ENCODE results near the gene PEX6.
"Not testable (repeated sequence)": the region's sequence is repeated elsewhere in the genome, so short reads cannot be mapped to it uniquely, and the experiment has no call there.

The PEX6 gene

GRCh38 chr6:42998205-42998604 is 19.2 kb upstream of the PEX6 start:
- not testable (repeated sequence) for DNase-seq

GRCh38 chr6:42996513-42996912 is 17.5 kb upstream of the PEX6 start:
- DNase-seq = no peak

GRCh38 chr6:42993445-42993844 is 14.5 kb upstream of the PEX6 start:
- DNase-seq = no peak

- DNase-seq = no peak
Measured at GRCh38 chr6:42989923-42990322, 10.9 kb upstream of the PEX6 start.

GRCh38 chr6:42988486-42989020 is 9.6 kb upstream of the PEX6 start:
- no peak for DNase-seq

- no peak for DNase-seq
Measured at GRCh38 chr6:42987533-42988451, 8.8 kb upstream of the PEX6 start.

- DNase-seq = no peak
Measured at GRCh38 chr6:42984924-42985475, 6.0 kb upstream of the PEX6 start.

DNA sequence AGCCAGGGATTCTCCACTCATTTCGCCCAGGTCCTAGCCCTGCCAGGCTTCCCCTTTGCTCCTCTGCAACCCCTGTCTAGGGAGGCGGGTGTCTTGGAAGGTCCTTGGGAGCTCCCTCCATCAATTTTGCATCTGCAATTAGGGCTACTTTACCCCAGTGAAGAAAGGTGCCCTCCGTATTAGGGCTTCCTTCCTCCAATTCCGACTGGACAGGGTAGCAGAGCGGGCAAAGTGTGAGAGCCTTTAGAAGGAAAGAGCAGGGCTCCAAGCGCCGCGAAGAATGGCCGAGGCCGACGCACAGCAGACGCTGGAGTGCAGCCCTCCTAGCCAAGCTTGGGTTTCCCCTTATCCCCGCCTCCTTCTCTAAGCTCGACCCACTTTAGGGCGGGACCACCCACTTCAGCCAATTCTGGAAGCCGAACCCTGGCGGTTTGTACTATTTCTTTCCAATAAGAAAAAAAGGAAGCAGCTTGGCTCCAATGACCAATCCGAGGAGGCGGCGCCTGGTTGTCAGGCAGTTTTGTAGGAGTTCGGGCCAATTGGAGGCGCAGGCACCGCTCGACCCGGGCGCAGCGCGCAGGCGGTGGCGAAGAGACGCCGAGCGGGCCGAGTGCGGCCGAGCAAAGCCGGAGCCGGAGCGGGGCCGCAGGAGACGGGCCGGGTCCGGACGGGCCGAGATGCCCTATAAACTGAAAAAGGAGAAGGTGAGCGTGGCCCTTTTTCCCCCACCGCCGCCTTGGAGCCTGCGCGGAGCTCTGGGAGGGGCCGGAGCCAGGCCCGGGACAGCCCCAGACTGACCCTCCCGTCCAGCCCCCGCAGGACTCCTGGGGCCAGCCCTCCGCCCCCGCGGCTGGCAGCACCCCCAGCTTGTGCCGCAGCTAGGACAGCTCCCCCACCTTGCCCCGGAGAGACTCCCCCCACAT is 5.3 kb upstream of the PEX6 start, which contains the start of gene PPP2R5D:
PPP2R5D (plus strand) TSS at position 570 of the 923 bp plus-strand sequence; CDS start at position 678, 108 bp downstream.
- DNase-seq = peak; percentile 98

- DNase-seq = no peak
Measured at GRCh38 chr6:42981836-42982235, 2.9 kb upstream of the PEX6 start.

- no peak for DNase-seq
Measured at GRCh38 chr6:42979523-42980177, 669 bp upstream of the PEX6 start.

GRCh38 chr6:42978487-42978838 is 518 bp downstream of the PEX6 start:
- DNase-seq = no peak

GRCh38 chr6:42974919-42975505 is 4.0 kb downstream of the PEX6 start:
- DNase-seq = no peak

DNA sequence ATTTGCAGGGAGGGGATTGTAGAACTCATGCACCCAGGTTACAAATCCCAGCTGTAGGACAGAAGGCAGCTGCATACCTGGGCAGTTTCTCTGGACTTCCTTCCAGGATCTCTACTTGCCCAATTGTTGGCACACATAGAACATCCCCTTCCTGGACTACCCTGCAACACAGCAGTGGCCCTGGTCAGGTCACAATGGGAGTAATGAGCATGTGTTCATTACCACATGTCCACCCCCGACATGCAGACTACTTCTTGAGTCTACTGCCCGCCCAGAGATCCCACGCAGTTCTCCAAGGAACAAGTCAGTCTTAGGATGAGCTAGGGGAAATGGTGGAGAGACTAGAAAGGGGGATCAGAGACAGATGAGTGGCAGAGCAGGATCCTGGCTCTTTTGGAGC is 5.1 kb downstream of the PEX6 start:
- DNase-seq = no peak

DNA sequence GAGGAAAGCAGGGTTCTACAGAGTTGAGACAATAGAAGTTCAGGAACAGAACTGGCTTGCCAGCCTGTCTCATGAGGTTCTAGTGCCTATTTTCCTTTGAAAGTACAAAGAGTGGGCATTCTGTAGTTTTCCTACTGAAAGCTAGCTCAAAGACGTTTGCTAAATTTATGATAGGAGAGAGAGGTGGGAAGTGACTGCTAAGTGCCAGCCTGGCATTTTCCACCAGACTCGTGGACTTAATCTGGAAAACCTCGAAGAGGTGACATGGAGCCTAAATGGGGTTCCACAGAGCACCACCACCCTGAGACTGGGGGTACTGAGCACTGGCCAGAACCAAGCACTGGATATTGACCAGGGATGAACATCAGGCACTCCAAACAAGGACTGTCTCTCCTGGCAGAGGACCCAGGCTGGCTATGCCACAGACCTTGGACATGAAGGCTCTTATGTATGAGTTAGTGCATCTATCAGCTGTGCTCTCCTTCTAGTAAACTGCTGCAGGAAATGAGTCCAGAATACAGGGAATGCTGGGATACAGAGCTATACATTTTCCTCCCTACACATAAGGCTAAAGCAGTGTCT is 7.1 kb downstream of the PEX6 start:
- DNase-seq = no peak

GRCh38 chr6:42970871-42971612 is 7.9 kb downstream of the PEX6 start:
- DNase-seq = no peak

DNA sequence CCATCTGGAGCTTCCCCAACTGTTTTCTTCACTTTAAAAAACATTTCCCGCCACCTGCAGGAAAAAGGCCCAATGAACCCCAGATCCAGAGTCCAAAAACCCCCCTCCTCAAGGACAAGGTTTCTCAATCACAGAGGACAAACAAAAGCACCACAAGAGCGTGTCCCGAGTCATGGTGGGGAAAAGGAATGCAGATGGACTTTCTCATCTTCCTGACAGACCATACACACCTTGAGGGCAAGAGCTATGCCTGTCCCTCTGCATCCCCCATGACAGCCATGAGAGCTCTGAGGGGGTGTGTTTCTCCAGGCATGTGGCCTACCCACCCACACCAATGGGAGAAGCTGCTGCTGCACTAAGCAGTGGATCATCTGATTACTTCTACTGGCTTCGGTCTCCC is 9.0 kb downstream of the PEX6 start:
- DNase-seq = no peak

DNA sequence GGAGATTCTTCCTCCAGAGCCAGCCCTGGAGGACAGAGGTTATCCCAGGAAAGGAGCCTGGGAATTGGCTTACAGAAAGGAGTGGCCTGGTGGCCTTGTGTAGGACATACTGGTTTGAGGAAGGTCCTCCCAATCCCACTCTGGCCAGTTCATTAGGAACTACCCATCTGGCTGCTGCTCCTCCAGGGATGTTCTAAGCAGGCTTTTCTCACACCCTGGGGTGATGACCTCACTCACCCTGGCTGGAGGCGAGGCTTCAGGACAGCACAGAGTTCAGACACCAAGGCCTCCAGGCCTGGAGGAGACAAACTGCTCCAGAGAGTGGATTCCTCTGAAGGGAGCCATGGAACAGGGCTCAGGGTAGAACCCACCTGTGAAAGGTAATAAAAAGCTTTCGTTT is 9.6 kb downstream of the PEX6 start:
- DNase-seq = no peak

DNA sequence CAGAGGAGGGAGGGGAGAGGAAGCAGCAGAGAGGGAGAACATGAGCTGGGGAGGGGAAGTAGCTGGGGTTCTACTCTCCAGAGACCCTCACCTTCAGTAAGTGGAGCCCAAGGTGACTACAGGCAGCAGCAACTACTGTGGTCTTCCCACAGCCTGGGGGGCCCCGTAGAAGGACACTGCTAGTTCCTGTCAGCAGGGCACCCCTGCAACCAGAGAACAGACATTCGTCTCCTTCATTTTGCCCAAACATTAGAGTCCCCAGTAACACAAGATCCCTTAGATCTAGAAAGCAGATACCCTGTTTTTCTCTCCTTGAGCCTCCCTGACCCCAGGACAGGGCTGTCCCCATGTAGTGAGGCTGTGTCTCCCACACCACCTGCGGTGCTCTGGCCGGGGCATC is 10.2 kb downstream of the PEX6 start:
- DNase-seq = no peak

GRCh38 chr6:42968126-42968701 is 10.8 kb downstream of the PEX6 start:
- DNase-seq = no peak

- no peak for DNase-seq
Measured at GRCh38 chr6:42967228-42967627, 11.8 kb downstream of the PEX6 start.

- DNase-seq = no peak
Measured at GRCh38 chr6:42966571-42966970, 12.4 kb downstream of the PEX6 start.
